GM23248 (cell line): ENCODE data around the gene SELENOH.

Source experiments
- EZH2 ChIP-seq: fragments of 200-600 bp; sonication (generic); IDR thresholded peaks from 2 replicates; pipeline ENCODE4 v1.6.1; 2018; ENCODE audit warnings: antibody characterized with exemption, mild to moderate bottlenecking; ENCODE audit not compliant: insufficient read depth, poor library complexity, severe bottlenecking
- EZH2phosphoT487 ChIP-seq: fragments of 200-600 bp; sonication (generic); IDR thresholded peaks from 2 replicates; pipeline ENCODE4 v1.6.1; 2018; ENCODE audit warnings: antibody characterized with exemption, moderate library complexity, mild to moderate bottlenecking, low read depth; ENCODE audit not compliant: insufficient read depth

DNA sequence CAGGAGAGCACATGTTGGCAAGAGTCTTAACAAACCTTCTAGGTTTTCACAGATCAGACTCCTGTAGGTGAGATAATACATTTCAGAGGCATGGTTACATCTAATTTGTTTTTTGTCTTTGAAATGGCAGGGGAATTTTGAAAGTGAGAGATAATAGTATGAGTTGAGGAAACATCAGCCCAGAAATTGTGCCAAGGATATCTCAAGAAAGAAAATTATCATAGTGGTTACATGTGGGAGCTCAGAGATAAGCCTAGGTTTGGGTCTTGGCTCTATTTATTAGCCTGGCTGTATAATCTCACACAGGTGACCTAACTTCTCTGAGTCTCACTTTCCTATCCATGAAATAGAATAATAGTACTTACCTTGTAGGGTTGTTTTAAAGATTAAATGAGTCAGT is 9.9 kb downstream of the SELENOH start:
- no peak for TF ChIP-seq EZH2
- no peak for TF ChIP-seq EZH2phosphoT487
